ENCODE data around the gene TMIE. TPM values are rescaled to one million over a fixed set of nuclear protein-coding genes. Genes with fewer than 3 reads are reported as not detected.

The TMIE gene
- total RNA-seq, 2 donors from 2014 or later = 0.13 TPM; not detected in 1

DNA sequence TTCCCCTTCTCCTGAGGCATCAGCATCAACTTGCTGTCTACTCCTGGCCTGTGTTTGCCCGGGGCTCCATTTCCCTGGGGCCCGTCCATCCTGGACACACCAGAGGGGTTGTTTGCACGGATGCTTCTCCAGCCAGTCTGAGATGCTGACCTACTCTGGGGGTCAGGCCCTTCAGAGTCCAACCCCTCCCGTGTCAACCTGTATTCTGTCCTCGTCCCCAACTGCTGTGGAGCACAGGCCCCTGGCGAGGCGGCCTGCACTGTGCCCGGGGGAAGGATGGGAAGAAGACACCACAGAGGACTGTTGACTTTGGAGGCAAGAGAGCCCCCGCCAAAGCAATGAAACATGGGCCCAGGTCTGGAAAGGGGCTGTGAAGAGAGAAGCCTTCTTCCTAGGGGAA is 33.5 kb upstream of the TMIE start:
- TF ChIP-seq, protein P1, sequence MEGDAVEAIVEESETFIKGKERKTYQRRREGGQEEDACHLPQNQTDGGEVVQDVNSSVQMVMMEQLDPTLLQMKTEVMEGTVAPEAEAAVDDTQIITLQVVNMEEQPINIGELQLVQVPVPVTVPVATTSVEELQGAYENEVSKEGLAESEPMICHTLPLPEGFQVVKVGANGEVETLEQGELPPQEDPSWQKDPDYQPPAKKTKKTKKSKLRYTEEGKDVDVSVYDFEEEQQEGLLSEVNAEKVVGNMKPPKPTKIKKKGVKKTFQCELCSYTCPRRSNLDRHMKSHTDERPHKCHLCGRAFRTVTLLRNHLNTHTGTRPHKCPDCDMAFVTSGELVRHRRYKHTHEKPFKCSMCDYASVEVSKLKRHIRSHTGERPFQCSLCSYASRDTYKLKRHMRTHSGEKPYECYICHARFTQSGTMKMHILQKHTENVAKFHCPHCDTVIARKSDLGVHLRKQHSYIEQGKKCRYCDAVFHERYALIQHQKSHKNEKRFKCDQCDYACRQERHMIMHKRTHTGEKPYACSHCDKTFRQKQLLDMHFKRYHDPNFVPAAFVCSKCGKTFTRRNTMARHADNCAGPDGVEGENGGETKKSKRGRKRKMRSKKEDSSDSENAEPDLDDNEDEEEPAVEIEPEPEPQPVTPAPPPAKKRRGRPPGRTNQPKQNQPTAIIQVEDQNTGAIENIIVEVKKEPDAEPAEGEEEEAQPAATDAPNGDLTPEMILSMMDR (IDR thresholded peaks at IDR 0.05) = no peak
- intact Hi-C loops (cut with DNase I) = no loop called here
- Histone ChIP-seq H3K9ac (ENCODE audit: low read depth in 2 of 2, low read length in 2 of 2) (no peak overlapping the region), H3K36me3 (no peaks in the 10 kb centered on the region), H3K9me3 (no peaks in the 10 kb centered on the region), H3K4me3 (no peak overlapping the region), H3K4me1 (no peaks in the 10 kb centered on the region), H3K27ac (no peak overlapping the region), H3K27me3 (no peaks in the 10 kb centered on the region)
- DNase-seq = no peak

GRCh38 chr3:46668116-46668515 is 33.1 kb upstream of the TMIE start:
- H3K9me3 ChIP-seq = no peaks in the 10 kb centered on the region
- H3K36me3 ChIP-seq = no peaks in the 10 kb centered on the region
- TF ChIP-seq, protein P1 (IDR thresholded peaks at IDR 0.05) = no peak
- no peaks in the 10 kb centered on the region for H3K27me3 ChIP-seq
- no peaks in the 10 kb centered on the region for H3K4me1 ChIP-seq
- H3K27ac ChIP-seq = no peak overlapping the region
- H3K4me3 ChIP-seq = no peak overlapping the region
- intact Hi-C loops (cut with DNase I) = no loop called here
- DNase-seq = no peak
- no peak overlapping the region for H3K9ac ChIP-seq (ENCODE audit: low read depth in 2 of 2, low read length in 2 of 2)

- Histone ChIP-seq H3K36me3 (no peaks in the 10 kb centered on the region), H3K4me1 (no peaks in the 10 kb centered on the region), H3K9me3 (no peaks in the 10 kb centered on the region), H3K4me3 (no peak overlapping the region), H3K9ac (ENCODE audit: low read depth in 2 of 2, low read length in 2 of 2) (no peak overlapping the region), H3K27me3 (no peaks in the 10 kb centered on the region), H3K27ac (no peak overlapping the region)
- no peak for DNase-seq
- TF ChIP-seq, protein P1 (IDR thresholded peaks at IDR 0.05) = no peak
- intact Hi-C loops (cut with DNase I) = no loop called here
These were observed 32.6 kb upstream of the TMIE start for GRCh38 chr3:46668591-46668990.

- Histone ChIP-seq H3K9ac (ENCODE audit: low read depth in 2 of 2, low read length in 2 of 2) (no peak overlapping the region), H3K4me1 (no peaks in the 10 kb centered on the region), H3K9me3 (no peaks in the 10 kb centered on the region), H3K36me3 (no peaks in the 10 kb centered on the region), H3K27me3 (no peaks in the 10 kb centered on the region), H3K4me3 (no peak overlapping the region), H3K27ac (no peak overlapping the region)
- TF ChIP-seq, protein P1 (IDR thresholded peaks at IDR 0.05) = no peak
- intact Hi-C loops (cut with DNase I) = no loop called here
- no peak for DNase-seq
These were observed 31.8 kb upstream of the TMIE start for GRCh38 chr3:46669191-46669999.

- Histone ChIP-seq H3K27me3 (no peaks in the 10 kb centered on the region), H3K27ac (no peak overlapping the region), H3K9me3 (no peaks in the 10 kb centered on the region), H3K4me1 (no peaks in the 10 kb centered on the region), H3K4me3 (no peak overlapping the region), H3K9ac (ENCODE audit: low read depth in 2 of 2, low read length in 2 of 2) (no peak overlapping the region), H3K36me3 (no peaks in the 10 kb centered on the region)
- no peak for DNase-seq
- intact Hi-C loops (cut with DNase I) = no loop called here
- TF ChIP-seq, protein P1 (IDR thresholded peaks at IDR 0.05) = no peak
These were observed 30.9 kb upstream of the TMIE start for GRCh38 chr3:46670000-46670890.
